Upper lobe of right lung (tissue), 1 donor: ENCODE data around the gene C4orf46. TPM values are rescaled to one million over a fixed set of nuclear protein-coding genes. Genes with fewer than 3 reads are reported as not detected.

Source experiments
- ATAC-seq: fragments of 200-7000 bp; cut with Tn5 transposase; one replicate; pipeline ENCODE4 v1.9.1; 2020; ENCODE audit warnings: mild to moderate bottlenecking, moderate library complexity
- DNase-seq: peaks from one replicate; pipeline ENCODE4 v3.0.0-alpha.2; 2020
- H3K27ac ChIP-seq: fragments of 200-600 bp; one replicate; pipeline ENCODE4 v1.8.0; 2022
- H3K27me3 ChIP-seq: fragments of 200-600 bp; one replicate; pipeline ENCODE4 v1.8.0; 2022; ENCODE audit warnings: mild to moderate bottlenecking
- H3K36me3 ChIP-seq: fragments of 200-600 bp; one replicate; pipeline ENCODE4 v1.8.0; 2022
- H3K4me1 ChIP-seq: fragments of 200-600 bp; one replicate; pipeline ENCODE4 v1.8.0; 2022
- H3K4me3 ChIP-seq: fragments of 200-600 bp; one replicate; pipeline ENCODE4 v1.8.0; 2022; ENCODE audit warnings: mild to moderate bottlenecking
- H3K9me3 ChIP-seq: fragments of 200-600 bp; one replicate; pipeline ENCODE4 v1.8.0; 2022
- intact Hi-C: fragments of 100-400 bp; cut with DNase I; formaldehyde crosslinking; loops from one replicate; pipeline ENCODE4 v1.11.0; 2022
- total RNA-seq: library from RNA; stranded (reverse); fragmentation: NEBNext Ultra II Directional; extraction: Animal tissue kit (Norgen Biotek cat#: 25700); gene quantifications from one replicate; pipeline ENCODE4 v1.2.1, GENCODE V29; 2021
- TF ChIP-seq, protein P1 (sequence below): fragments of 200-600 bp; IDR thresholded peaks from one replicate; pipeline ENCODE4 v1.8.0; 2022; ENCODE audit warnings: antibody characterized with exemption
- donor health status: DM: no; HTN: yes; CAD: no; lungs with severe emphysema.

The C4orf46 gene
- total RNA-seq, 1 donor from 2014 or later = 3.9 TPM

DNA sequence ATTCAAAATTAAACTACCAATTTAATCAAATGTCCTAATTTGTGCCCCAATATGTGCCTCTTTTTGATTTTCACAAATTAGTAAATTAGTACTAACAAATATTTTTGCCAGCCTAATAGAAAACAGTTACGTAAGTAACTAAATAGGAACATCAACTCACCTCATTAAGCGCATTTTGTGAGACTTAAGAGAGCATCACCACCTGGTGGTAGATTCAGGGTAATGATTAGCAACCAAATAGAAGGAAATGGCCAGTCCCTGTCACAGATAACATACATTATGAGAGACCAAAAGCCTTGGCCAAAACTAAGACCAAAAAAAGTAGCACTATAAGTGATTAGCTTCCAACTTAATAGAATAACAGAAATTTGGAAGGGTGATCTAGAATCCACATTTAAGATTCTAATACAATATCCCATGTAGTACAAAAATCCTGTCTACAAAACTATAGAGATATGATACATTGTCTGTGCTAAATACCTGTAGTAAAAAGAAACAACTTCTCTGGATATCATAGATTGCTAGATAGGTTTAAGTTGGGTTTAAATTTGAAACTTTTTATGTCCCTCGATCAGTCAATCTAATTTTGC is 46.7 kb downstream of the C4orf46 start:
- Histone ChIP-seq H3K4me1 (no peaks in the 10 kb centered on the region), H3K27me3 (no peaks in the 10 kb centered on the region), H3K36me3 (no peaks in the 10 kb centered on the region), H3K4me3 (no peak overlapping the region), H3K9me3 (no peaks in the 10 kb centered on the region), H3K27ac (no peak overlapping the region)
- TF ChIP-seq, protein P1, sequence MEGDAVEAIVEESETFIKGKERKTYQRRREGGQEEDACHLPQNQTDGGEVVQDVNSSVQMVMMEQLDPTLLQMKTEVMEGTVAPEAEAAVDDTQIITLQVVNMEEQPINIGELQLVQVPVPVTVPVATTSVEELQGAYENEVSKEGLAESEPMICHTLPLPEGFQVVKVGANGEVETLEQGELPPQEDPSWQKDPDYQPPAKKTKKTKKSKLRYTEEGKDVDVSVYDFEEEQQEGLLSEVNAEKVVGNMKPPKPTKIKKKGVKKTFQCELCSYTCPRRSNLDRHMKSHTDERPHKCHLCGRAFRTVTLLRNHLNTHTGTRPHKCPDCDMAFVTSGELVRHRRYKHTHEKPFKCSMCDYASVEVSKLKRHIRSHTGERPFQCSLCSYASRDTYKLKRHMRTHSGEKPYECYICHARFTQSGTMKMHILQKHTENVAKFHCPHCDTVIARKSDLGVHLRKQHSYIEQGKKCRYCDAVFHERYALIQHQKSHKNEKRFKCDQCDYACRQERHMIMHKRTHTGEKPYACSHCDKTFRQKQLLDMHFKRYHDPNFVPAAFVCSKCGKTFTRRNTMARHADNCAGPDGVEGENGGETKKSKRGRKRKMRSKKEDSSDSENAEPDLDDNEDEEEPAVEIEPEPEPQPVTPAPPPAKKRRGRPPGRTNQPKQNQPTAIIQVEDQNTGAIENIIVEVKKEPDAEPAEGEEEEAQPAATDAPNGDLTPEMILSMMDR = peak; percentile 81
- no peak for DNase-seq
- intact Hi-C loops = no loop called here
- peak; percentile 86 for ATAC-seq

DNA sequence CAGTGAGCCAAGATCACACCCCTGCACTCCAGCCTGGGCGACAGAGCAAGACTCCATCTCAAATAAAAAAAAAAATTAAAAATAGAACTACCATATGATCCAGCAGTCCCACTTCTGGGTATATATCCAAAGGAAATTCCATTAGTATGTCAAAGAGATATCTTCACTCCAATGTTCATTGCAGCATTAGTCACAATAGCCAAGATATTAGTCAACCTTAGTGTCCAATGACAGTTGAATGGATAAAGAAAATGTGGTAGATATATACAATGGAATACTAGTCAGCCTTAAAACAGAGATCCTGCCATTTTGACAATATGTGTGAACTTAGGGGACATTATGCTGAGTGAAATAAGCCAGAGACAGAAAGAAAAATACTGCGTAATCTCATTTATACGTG is 49.4 kb downstream of the C4orf46 start:
- Histone ChIP-seq H3K27me3 (no peaks in the 10 kb centered on the region), H3K36me3 (no peaks in the 10 kb centered on the region), H3K4me1 (no peaks in the 10 kb centered on the region), H3K27ac (no peak overlapping the region), H3K4me3 (no peak overlapping the region), H3K9me3 (no peaks in the 10 kb centered on the region)
- TF ChIP-seq, protein P1 = no peak
- intact Hi-C loops = no loop called here
- no peak for DNase-seq
- ATAC-seq = no peak

GRCh38 chr4:158621729-158622128 is 50.0 kb downstream of the C4orf46 start:
- ATAC-seq = no peak
- no peaks in the 10 kb centered on the region for H3K9me3 ChIP-seq
- DNase-seq = no peak
- H3K36me3 ChIP-seq = no peaks in the 10 kb centered on the region
- H3K4me3 ChIP-seq = no peak overlapping the region
- intact Hi-C loops = no loop called here
- H3K4me1 ChIP-seq = no peaks in the 10 kb centered on the region
- no peak overlapping the region for H3K27ac ChIP-seq
- TF ChIP-seq, protein P1 = no peak
- no peaks in the 10 kb centered on the region for H3K27me3 ChIP-seq

DNA sequence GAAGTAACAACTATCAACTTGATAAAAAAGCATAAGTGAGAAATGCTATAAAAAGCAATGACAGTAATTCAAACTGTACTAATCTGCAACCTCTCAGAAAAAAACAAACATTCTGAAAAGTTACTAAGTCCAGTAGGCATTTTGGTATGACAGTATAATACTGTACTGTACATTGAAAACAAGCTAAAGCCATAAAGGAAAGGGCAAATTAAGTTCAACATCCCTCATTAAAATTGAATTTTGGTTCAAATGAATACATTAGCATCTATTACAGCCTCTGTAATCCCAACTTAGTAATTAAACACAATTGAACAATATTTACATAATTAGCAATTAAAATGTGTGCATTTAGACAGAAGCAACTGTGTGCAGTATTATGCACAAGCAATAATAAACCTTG is 53.7 kb downstream of the C4orf46 start:
- H3K27me3 ChIP-seq = no peaks in the 10 kb centered on the region
- H3K27ac ChIP-seq = no peak overlapping the region
- TF ChIP-seq, protein P1 = no peak
- H3K4me3 ChIP-seq = no peak overlapping the region
- intact Hi-C loops = no loop called here
- no peaks in the 10 kb centered on the region for H3K9me3 ChIP-seq
- H3K36me3 ChIP-seq = no peaks in the 10 kb centered on the region
- DNase-seq (no peak), ATAC-seq (no peak)
- no peaks in the 10 kb centered on the region for H3K4me1 ChIP-seq

Other genes starting within 250 kb of the C4orf46 start
- 7.9 TPM for gene RXFP1, start 150.0 kb downstream of the C4orf46 start, total RNA-seq
- 30.4 TPM for gene ETFDH, start 409 bp upstream of the C4orf46 start, total RNA-seq
- 19.7 TPM for gene PPID, start 51.5 kb upstream of the C4orf46 start, total RNA-seq
- 98.4 TPM for gene FNIP2, start 97.1 kb upstream of the C4orf46 start, total RNA-seq